ENCODE measurements around the gene ERMN. TPM values are rescaled to one million over a fixed set of nuclear protein-coding genes. Genes with fewer than 3 reads are reported as not detected.
A peak's percentile ranks its signal among the peaks of the same experiment; 100 is the strongest.
"Not testable (repeated sequence)": the region's sequence is repeated elsewhere in the genome, so short reads cannot be mapped to it uniquely, and the experiment has no call there.

ERMN gene
- total and polyA plus RNA-seq, 5 experiments from 2014 or later = 0.09 to 5.3 (median 0.62) TPM

GRCh38 chr2:157348291-157348921, 22.8 kb upstream of the ERMN start:
- Mint-ChIP-seq H3K4me3 (peak overlapping the region; percentile 36 to 83 (median 56)), H3K36me3 (peaks cover 14 to 27% (median 27%) of the 10 kb centered on the region in 3 donors), H3K4me1 (peaks cover 29 to 60% (median 50%) of the 10 kb centered on the region in 4 donors), H3K9me3 (peaks cover 1 to 22% (median 20%) of the 10 kb centered on the region in 9 donors), H3K27me3 (no peaks in the 10 kb centered on the region), H3K27ac (peak overlapping the region; percentile 22 to 92 (median 80))
- DNase-seq (no peak), ATAC-seq (peak; percentile 70 to 74)
- POLR2A ChIA-PET = interaction anchor here (0.5 to 2.6 kb wide), 9 partner anchors 8 to 1010 kb away, joined by 3 to 10 read pairs (median 5); no protein-coding TSS in a partner anchor

GRCh38 chr2:157345647-157346389, 20.2 kb upstream of the ERMN start:
- peak overlapping the region in 3 of 10 donors; percentile 67 to 78 (median 74) for H3K27ac Mint-ChIP-seq
- H3K9me3 Mint-ChIP-seq = peaks cover 14 to 47% (median 40%) of the 10 kb centered on the region in 9 donors
- ATAC-seq = no peak
- H3K27me3 Mint-ChIP-seq = no peaks in the 10 kb centered on the region
- H3K4me3 Mint-ChIP-seq = peak overlapping the region in 1 of 10 donors; percentile 5
- POLR2A ChIA-PET = interaction anchor here (0.5 to 2.3 kb wide), 7 partner anchors 10 to 84 kb away, joined by 3 to 8 read pairs (median 4); no protein-coding TSS in a partner anchor
- H3K36me3 Mint-ChIP-seq = peaks cover 35 to 51% (median 50%) of the 10 kb centered on the region in 3 donors
- peaks cover 32 to 45% (median 41%) of the 10 kb centered on the region in 4 donors for H3K4me1 Mint-ChIP-seq
- no peak for DNase-seq

GRCh38 chr2:157341381-157341780, 15.8 kb upstream of the ERMN start:
- ATAC-seq, POLR2A ChIA-PET, H3K4me3 Mint-ChIP-seq, H3K27me3 Mint-ChIP-seq, DNase-seq: not testable (repeated sequence)
- Mint-ChIP-seq H3K9me3 (peaks cover 14 to 48% (median 40%) of the 10 kb centered on the region in 9 donors), H3K4me1 (peaks cover 18 to 44% (median 32%) of the 10 kb centered on the region in 4 donors), H3K27ac (peak overlapping the region in 3 of 10 donors; percentile 23 to 66 (median 48)), H3K36me3 (peaks cover 35 to 64% (median 46%) of the 10 kb centered on the region in 3 donors)

- H3K27me3 Mint-ChIP-seq = no peaks in the 10 kb centered on the region
- peaks cover 11 to 43% (median 36%) of the 10 kb centered on the region in 9 donors for H3K9me3 Mint-ChIP-seq
- DNase-seq (no peak), ATAC-seq (no peak)
- H3K4me1 Mint-ChIP-seq = peaks cover 24 to 45% (median 39%) of the 10 kb centered on the region in 4 donors
- H3K4me3 Mint-ChIP-seq = no peak overlapping the region
- POLR2A ChIA-PET = no interaction called here
- H3K36me3 Mint-ChIP-seq = peaks cover 31 to 59% (median 41%) of the 10 kb centered on the region in 3 donors
- H3K27ac Mint-ChIP-seq = no peak overlapping the region
Measured at GRCh38 chr2:157339965-157340655, 14.5 kb upstream of the ERMN start.

- POLR2A ChIA-PET = interaction anchor here (1.5 to 13.3 kb wide), 4 partner anchors 12 to 105 kb away, joined by 4 to 174 read pairs (median 70); partner anchors contain the start of gene CYTIP
- DNase-seq (no peak), ATAC-seq (peak; percentile 29 to 30)
- Mint-ChIP-seq H3K36me3 (peaks cover 18 to 38% (median 19%) of the 10 kb centered on the region in 3 donors), H3K27ac (peak overlapping the region in 2 of 10 donors; percentile 5 to 27), H3K4me3 (no peak overlapping the region), H3K27me3 (no peaks in the 10 kb centered on the region), H3K9me3 (peaks cover 4 to 22% (median 19%) of the 10 kb centered on the region in 9 donors), H3K4me1 (peaks cover 27 to 64% (median 55%) of the 10 kb centered on the region in 4 donors)
Measured at GRCh38 chr2:157337978-157338377, 12.4 kb upstream of the ERMN start.

GRCh38 chr2:157336137-157337010, 10.8 kb upstream of the ERMN start:
- DNase-seq = peak in 8 of 10 donors; percentile 17 to 68 (median 40)
- Mint-ChIP-seq H3K9me3 (peaks cover 0 to 6% (median 3%) of the 10 kb centered on the region in 9 donors), H3K27me3 (no peaks in the 10 kb centered on the region), H3K27ac (peak overlapping the region; percentile 17 to 91 (median 82)), H3K36me3 (peaks cover 2 to 22% (median 3%) of the 10 kb centered on the region in 3 donors), H3K4me3 (peak overlapping the region; percentile 33 to 76 (median 64)), H3K4me1 (peaks cover 30 to 74% (median 69%) of the 10 kb centered on the region in 4 donors)
- POLR2A ChIA-PET = interaction anchor here (0.5 to 13.3 kb wide), 13 partner anchors 11 to 128 kb away, joined by 3 to 174 read pairs (median 4); partner anchors contain the start of gene CYTIP
- peak; percentile 34 to 35 for ATAC-seq

GRCh38 chr2:157334797-157335196, 9.2 kb upstream of the ERMN start:
- DNase-seq (no peak), ATAC-seq (no peak)
- H3K4me1 Mint-ChIP-seq = peaks cover 37 to 85% (median 82%) of the 10 kb centered on the region in 4 donors
- POLR2A ChIA-PET = interaction anchor here (1.0 to 13.3 kb wide), 7 partner anchors 11 to 109 kb away, joined by 3 to 174 read pairs (median 10); partner anchors contain the start of gene CYTIP
- peaks cover 0 to 8% (median 0%) of the 10 kb centered on the region in 3 donors for H3K36me3 Mint-ChIP-seq
- no peaks in the 10 kb centered on the region for H3K9me3 Mint-ChIP-seq
- H3K27me3 Mint-ChIP-seq = no peaks in the 10 kb centered on the region
- peak overlapping the region in 8 of 10 donors; percentile 3 to 91 (median 64) for H3K27ac Mint-ChIP-seq
- H3K4me3 Mint-ChIP-seq = peak overlapping the region in 2 of 10 donors; percentile 14 to 38

- ATAC-seq (no peak), DNase-seq (no peak)
- Mint-ChIP-seq H3K27me3 (no peaks in the 10 kb centered on the region), H3K4me3 (peak overlapping the region in 2 of 10 donors; percentile 3 to 38), H3K36me3 (peaks cover 0 to 5% (median 0%) of the 10 kb centered on the region in 3 donors), H3K9me3 (no peaks in the 10 kb centered on the region), H3K27ac (peak overlapping the region in 8 of 10 donors; percentile 4 to 91 (median 53)), H3K4me1 (peaks cover 38 to 87% (median 86%) of the 10 kb centered on the region in 4 donors)
- POLR2A ChIA-PET = interaction anchor here (1.0 to 13.3 kb wide), 5 partner anchors 71 to 101 kb away, joined by 4 to 174 read pairs (median 13); no protein-coding TSS in a partner anchor
Measured at GRCh38 chr2:157334335-157334734, 8.7 kb upstream of the ERMN start.

- DNase-seq (no peak), ATAC-seq (no peak)
- no peaks in the 10 kb centered on the region for H3K36me3 Mint-ChIP-seq
- H3K27ac Mint-ChIP-seq = peak overlapping the region; percentile 10 to 91 (median 80)
- no peaks in the 10 kb centered on the region for H3K9me3 Mint-ChIP-seq
- POLR2A ChIA-PET = interaction anchor here (1.0 to 13.3 kb wide), 6 partner anchors 72 to 110 kb away, joined by 4 to 174 read pairs (median 8); partner anchors contain the start of gene CYTIP
- H3K4me1 Mint-ChIP-seq = peaks cover 41 to 87% (median 85%) of the 10 kb centered on the region in 4 donors
- no peaks in the 10 kb centered on the region for H3K27me3 Mint-ChIP-seq
- peak overlapping the region in 3 of 10 donors; percentile 3 to 59 (median 15) for H3K4me3 Mint-ChIP-seq
Measured at GRCh38 chr2:157333304-157334047, 7.9 kb upstream of the ERMN start.

- ATAC-seq (no peak), DNase-seq (no peak)
- Mint-ChIP-seq H3K36me3 (no peaks in the 10 kb centered on the region), H3K4me1 (peaks cover 35 to 70% (median 68%) of the 10 kb centered on the region in 4 donors), H3K4me3 (peak overlapping the region in 2 of 10 donors; percentile 1 to 30), H3K9me3 (no peaks in the 10 kb centered on the region), H3K27ac (peak overlapping the region in 9 of 10 donors; percentile 3 to 91 (median 72)), H3K27me3 (no peaks in the 10 kb centered on the region)
- POLR2A ChIA-PET = interaction anchor here (1.1 to 13.3 kb wide), 6 partner anchors 76 to 106 kb away, joined by 3 to 174 read pairs (median 10); no protein-coding TSS in a partner anchor
Measured at GRCh38 chr2:157329524-157329923, 3.9 kb upstream of the ERMN start.

Data from naive thymus-derived CD8-positive, alpha-beta T cell (primary cell).